ENCODE measurements around the gene TXN2.
"Not testable (repeated sequence)": the region's sequence is repeated elsewhere in the genome, so short reads cannot be mapped to it uniquely, and the experiment has no call there.

The TXN2 gene

GRCh38 chr22:36433318-36434231 lies 47.9 kb downstream of the TXN2 start:
- TF ChIP-seq POU2F2 (IDR thresholded peaks at IDR 0.05; ENCODE audit: low read depth, low read length) (no peak), SPI1 (IDR thresholded peaks at IDR 0.05; ENCODE audit: low read depth, low read length) (no peak), POLR2AphosphoS5 (IDR thresholded peaks at IDR 0.05; ENCODE audit: low read depth, low read length) (no peak), PAX5 (IDR thresholded peaks at IDR 0.05; ENCODE audit: insufficient read depth, low read length, severe bottlenecking) (no peak), TAF1 (IDR thresholded peaks at IDR 0.05; ENCODE audit: low read depth, low read length) (no peak), POLR2A (IDR thresholded peaks at IDR 0.05; ENCODE audit: low read depth, low read length) (no peak)
- DNase-seq (ENCODE audit: insufficient read length, low spot score) (no peak), FAIRE-seq (peak; percentile 28)

DNA sequence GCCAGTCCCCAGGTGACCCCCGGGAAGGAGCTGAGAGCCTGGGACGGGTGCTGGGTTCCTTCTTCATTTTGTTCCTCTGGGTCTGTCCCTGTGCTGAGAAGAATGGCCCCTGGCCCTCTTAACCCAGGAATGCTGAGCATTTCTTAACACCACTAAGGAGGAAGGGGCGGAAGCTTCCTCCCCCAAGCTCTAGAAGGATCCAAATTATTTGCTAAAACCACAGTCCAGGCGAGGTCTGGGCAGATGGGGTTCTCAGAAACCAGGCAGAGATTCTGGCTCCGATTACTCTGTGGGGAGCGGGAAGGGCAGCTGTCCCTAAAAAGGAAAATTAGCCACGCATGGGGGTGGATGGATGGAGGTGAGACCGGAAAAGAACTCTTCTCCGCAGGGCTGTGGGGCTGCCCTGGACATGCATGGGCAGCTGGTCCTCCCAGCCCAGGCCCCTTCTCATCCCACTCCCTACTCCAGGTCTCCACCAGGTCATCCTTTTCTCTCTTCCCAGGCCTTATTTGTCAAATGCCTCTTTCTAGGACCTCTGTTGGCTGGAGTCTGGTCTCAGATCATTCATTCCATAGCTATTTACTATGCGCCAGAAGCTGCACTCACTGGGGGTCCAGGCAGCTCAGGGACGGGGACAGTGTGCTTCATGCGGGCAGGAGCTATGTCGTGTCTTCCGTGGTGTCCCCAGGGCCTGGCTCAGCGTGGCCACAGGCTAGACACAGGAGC lies 48.7 kb downstream of the TXN2 start:
- TF ChIP-seq SPI1 (IDR thresholded peaks at IDR 0.05; ENCODE audit: low read depth, low read length): no peak
- TF ChIP-seq TAF1 (IDR thresholded peaks at IDR 0.05; ENCODE audit: low read depth, low read length): no peak
- DNase-seq (ENCODE audit: insufficient read length, low spot score) (no peak), FAIRE-seq (no peak)

GRCh38 chr22:36431977-36432376 lies 49.5 kb downstream of the TXN2 start:
- TF ChIP-seq SPI1 (IDR thresholded peaks at IDR 0.05; ENCODE audit: low read depth, low read length): no peak
- no peak for TF ChIP-seq POLR2AphosphoS5 (IDR thresholded peaks at IDR 0.05; ENCODE audit: low read depth, low read length)
- no peak for TF ChIP-seq POU2F2 (IDR thresholded peaks at IDR 0.05; ENCODE audit: low read depth, low read length)
- TF ChIP-seq POLR2A (IDR thresholded peaks at IDR 0.05; ENCODE audit: low read depth, low read length): no peak
- no peak for TF ChIP-seq TAF1 (IDR thresholded peaks at IDR 0.05; ENCODE audit: low read depth, low read length)
- TF ChIP-seq PAX5 (IDR thresholded peaks at IDR 0.05; ENCODE audit: insufficient read depth, low read length, severe bottlenecking): no peak
- no peak for FAIRE-seq
- no peak for DNase-seq (ENCODE audit: insufficient read length, low spot score)

DNA sequence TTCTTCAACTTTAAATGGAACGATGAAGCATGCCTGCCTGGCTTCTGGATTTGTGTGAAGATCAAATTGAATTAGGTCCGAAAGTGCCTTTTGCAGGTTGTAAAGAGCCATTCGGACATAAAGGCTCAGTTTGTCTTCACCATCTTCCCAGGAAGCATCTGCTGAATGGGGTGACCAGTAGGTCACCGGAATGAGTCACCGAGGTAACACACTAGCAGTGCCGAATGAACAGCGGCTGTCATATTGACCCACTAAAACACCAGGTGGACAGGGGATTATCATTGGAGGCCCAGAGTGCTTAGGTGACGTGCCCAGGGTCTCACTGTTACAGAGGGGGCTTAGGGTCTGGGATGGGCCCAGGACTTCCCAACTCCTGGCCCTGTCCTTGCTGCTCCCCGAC lies 50.6 kb downstream of the TXN2 start:
- FAIRE-seq: no peak
- DNase-seq (ENCODE audit: insufficient read length, low spot score): no peak
- no peak for TF ChIP-seq POU2F2 (IDR thresholded peaks at IDR 0.05; ENCODE audit: low read depth, low read length)
- TF ChIP-seq POLR2AphosphoS5 (IDR thresholded peaks at IDR 0.05; ENCODE audit: low read depth, low read length): no peak
- no peak for TF ChIP-seq POLR2A (IDR thresholded peaks at IDR 0.05; ENCODE audit: low read depth, low read length)
- no peak for TF ChIP-seq SPI1 (IDR thresholded peaks at IDR 0.05; ENCODE audit: low read depth, low read length)
- TF ChIP-seq TAF1 (IDR thresholded peaks at IDR 0.05; ENCODE audit: low read depth, low read length): no peak
- TF ChIP-seq PAX5 (IDR thresholded peaks at IDR 0.05; ENCODE audit: insufficient read depth, low read length, severe bottlenecking): no peak

GRCh38 chr22:36427952-36428351 lies 53.5 kb downstream of the TXN2 start:
- not testable (repeated sequence) for DNase-seq (ENCODE audit: insufficient read length, low spot score); FAIRE-seq

DNA sequence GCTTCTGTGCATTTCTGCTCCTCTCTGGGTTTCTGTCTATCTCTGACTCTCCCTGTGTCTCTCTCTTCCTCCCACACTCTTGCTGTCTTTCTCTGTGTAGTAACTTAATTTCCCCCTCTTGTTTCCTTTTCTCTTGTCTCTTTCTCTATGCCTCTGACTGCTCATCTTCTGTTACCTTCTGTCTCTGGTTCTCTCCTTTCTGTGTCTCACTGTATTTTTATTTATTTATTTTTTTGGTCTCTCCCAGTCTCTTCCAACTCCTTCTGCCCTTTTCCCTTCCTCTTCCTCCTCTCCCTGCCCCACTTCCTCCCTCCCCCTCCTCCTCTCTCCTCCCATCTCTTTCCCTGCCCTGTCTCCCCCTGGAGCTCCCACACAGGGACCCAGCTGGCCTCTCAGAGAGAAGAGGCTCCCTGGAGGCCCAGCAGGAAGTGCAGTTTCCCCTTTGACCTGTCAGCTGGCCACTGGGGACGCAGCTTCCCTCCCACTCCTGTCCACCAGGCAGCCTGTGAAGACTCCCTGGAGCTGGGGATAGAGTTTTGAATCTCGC lies 55.4 kb downstream of the TXN2 start:
- DNase-seq (ENCODE audit: insufficient read length, low spot score): no peak
- no peak for FAIRE-seq

GRCh38 chr22:36424901-36425579 lies 56.4 kb downstream of the TXN2 start:
- no peak for FAIRE-seq
- no peak for DNase-seq (ENCODE audit: insufficient read length, low spot score)
- TF ChIP-seq PAX5 (IDR thresholded peaks at IDR 0.05; ENCODE audit: insufficient read depth, low read length, severe bottlenecking): no peak
- no peak for TF ChIP-seq TAF1 (IDR thresholded peaks at IDR 0.05; ENCODE audit: low read depth, low read length)
- no peak for TF ChIP-seq POU2F2 (IDR thresholded peaks at IDR 0.05; ENCODE audit: low read depth, low read length)
- no peak for TF ChIP-seq POLR2A (IDR thresholded peaks at IDR 0.05; ENCODE audit: low read depth, low read length)
- no peak for TF ChIP-seq SPI1 (IDR thresholded peaks at IDR 0.05; ENCODE audit: low read depth, low read length)
- TF ChIP-seq POLR2AphosphoS5 (IDR thresholded peaks at IDR 0.05; ENCODE audit: low read depth, low read length): no peak

More for the DNA sequence above, 55.4 kb downstream of the TXN2 start:
- TF ChIP-seq SPI1 (IDR thresholded peaks at IDR 0.05; ENCODE audit: low read depth, low read length): no peak

GRCh38 chr22:36424466-36424865 lies 57.0 kb downstream of the TXN2 start:
- DNase-seq (ENCODE audit: insufficient read length, low spot score); FAIRE-seq: not testable (repeated sequence)

GRCh38 chr22:36423461-36424404 lies 57.7 kb downstream of the TXN2 start:
- no peak for DNase-seq (ENCODE audit: insufficient read length, low spot score)
- peak; percentile 45 for FAIRE-seq
- TF ChIP-seq TAF1 (IDR thresholded peaks at IDR 0.05; ENCODE audit: low read depth, low read length): no peak
- TF ChIP-seq SPI1 (IDR thresholded peaks at IDR 0.05; ENCODE audit: low read depth, low read length): no peak
- TF ChIP-seq PAX5 (IDR thresholded peaks at IDR 0.05; ENCODE audit: insufficient read depth, low read length, severe bottlenecking): no peak
- TF ChIP-seq POLR2A (IDR thresholded peaks at IDR 0.05; ENCODE audit: low read depth, low read length): no peak
- TF ChIP-seq POU2F2 (IDR thresholded peaks at IDR 0.05; ENCODE audit: low read depth, low read length): no peak
- TF ChIP-seq POLR2AphosphoS5 (IDR thresholded peaks at IDR 0.05; ENCODE audit: low read depth, low read length): no peak
